Mesenchymal stem cell (in vitro differentiated cells and primary cell): ENCODE data around the gene SERPINF2.

Experiments used
- DNase-seq: peaks from one replicate; pipeline ENCODE4 v3.0.0-alpha.2; 2013
- H2AFZ ChIP-seq: one replicate; pipeline ENCODE4 v1.6.1; 2013; ENCODE audit warnings: low read depth, mild to moderate bottlenecking, control low read depth, inconsistent platforms, low read length, moderate library complexity
- H2AK5ac ChIP-seq: 2 replicates; pipeline ENCODE4 v1.6.1; 2013; ENCODE audit warnings: low read length, moderate library complexity, mild to moderate bottlenecking, inconsistent platforms; ENCODE audit not compliant: severe bottlenecking
- H2BK120ac ChIP-seq: one replicate; pipeline ENCODE4 v1.6.1; 2013; ENCODE audit warnings: low read depth, mild to moderate bottlenecking, inconsistent platforms, low read length, moderate library complexity
- H2BK12ac ChIP-seq, 2 experiments: one replicate each; pipeline ENCODE4 v1.6.1; 2013; ENCODE audit warnings: inconsistent platforms in 2 of 2, low read length in 2 of 2, mild to moderate bottlenecking in 2 of 2, moderate library complexity in 2 of 2, control low read depth in 1 of 2
- H2BK15ac ChIP-seq: one replicate; pipeline ENCODE4 v1.6.1; 2013; ENCODE audit warnings: mild to moderate bottlenecking, low read depth, inconsistent platforms; ENCODE audit not compliant: poor library complexity, severe bottlenecking
- H2BK5ac ChIP-seq: 2 replicates; pipeline ENCODE4 v1.6.1; 2013; ENCODE audit warnings: low read depth, mild to moderate bottlenecking, low read length, control low read depth, inconsistent platforms; ENCODE audit not compliant: poor library complexity, severe bottlenecking
- H3K14ac ChIP-seq, 2 experiments: one replicate each; pipeline ENCODE4 v1.6.1; 2013; ENCODE audit warnings: inconsistent platforms in 2 of 2, low read length in 2 of 2, control low read depth in 1 of 2, mild to moderate bottlenecking in 1 of 2, moderate library complexity in 1 of 2
- H3K18ac ChIP-seq, 2 experiments: one replicate each; pipeline ENCODE4 v1.6.1; 2013; ENCODE audit warnings: inconsistent platforms in 2 of 2, low read length in 2 of 2, control low read depth in 1 of 2, low read depth in 1 of 2, mild to moderate bottlenecking in 1 of 2
- H3K23ac ChIP-seq, 2 experiments: one replicate each; pipeline ENCODE4 v1.6.1; 2013; ENCODE audit warnings: inconsistent platforms in 2 of 2, low read length in 2 of 2, mild to moderate bottlenecking in 2 of 2, moderate library complexity in 2 of 2, control low read depth in 1 of 2
- H3K27ac ChIP-seq: 2 replicates; pipeline ENCODE4 v1.5.1; 2013; ENCODE audit warnings: mild to moderate bottlenecking, moderate library complexity, low read length, control low read depth, inconsistent platforms; ENCODE audit not compliant: poor library complexity, severe bottlenecking
- H3K27me3 ChIP-seq, 2 experiments: 2 replicates each; pipeline versions ENCODE4 v1.6.1 to v1.7.0; 2013; ENCODE audit warnings: low read length in 2 of 2, mild to moderate bottlenecking in 2 of 2, moderate library complexity in 2 of 2, control low read depth in 1 of 2, inconsistent platforms in 1 of 2; ENCODE audit not compliant: control insufficient read depth in 1 of 2, insufficient read depth in 1 of 2
- H3K36me3 ChIP-seq, 2 experiments: 2 replicates each; pipeline versions ENCODE4 v1.6.1 to v1.7.0; 2013; ENCODE audit warnings: low read length in 2 of 2, control low read depth in 1 of 2, inconsistent platforms in 1 of 2, low read depth in 1 of 2, mild to moderate bottlenecking in 1 of 2; ENCODE audit not compliant: insufficient read depth in 2 of 2, control insufficient read depth in 1 of 2
- H3K4ac ChIP-seq, 2 experiments: one replicate each; pipeline ENCODE4 v1.6.1; 2013; ENCODE audit warnings: inconsistent platforms in 2 of 2, low read length in 2 of 2, mild to moderate bottlenecking in 2 of 2, moderate library complexity in 2 of 2, control low read depth in 1 of 2, low read depth in 1 of 2
- H3K4me1 ChIP-seq: 2 replicates; pipeline ENCODE4 v1.6.1; 2013; ENCODE audit warnings: low read depth, low read length, control low read depth; ENCODE audit not compliant: control insufficient read depth, insufficient read depth
- H3K4me2 ChIP-seq: 2 replicates; pipeline ENCODE4 v1.6.1; 2013; ENCODE audit warnings: low read length, mild to moderate bottlenecking, inconsistent platforms; ENCODE audit not compliant: poor library complexity, severe bottlenecking
- H3K4me3 ChIP-seq, 2 experiments: 2 replicates each; pipeline versions ENCODE4 v1.5.1 to v1.7.0; 2013; ENCODE audit warnings: low read length in 2 of 2, mild to moderate bottlenecking in 2 of 2, control low read depth in 1 of 2, low read depth in 1 of 2; ENCODE audit not compliant: insufficient read depth in 1 of 2
- H3K79me1 ChIP-seq: replicated peaks from 2 replicates; pipeline ENCODE4 v1.6.1; 2013; ENCODE audit warnings: mild to moderate bottlenecking, control low read depth, low read length, inconsistent platforms; ENCODE audit not compliant: poor library complexity, severe bottlenecking
- H3K9ac ChIP-seq: 2 replicates; pipeline ENCODE4 v1.7.0; 2013; ENCODE audit warnings: mild to moderate bottlenecking, low read length, moderate library complexity
- H3K9me3 ChIP-seq: 2 replicates; pipeline ENCODE4 v1.7.0; 2013; ENCODE audit warnings: mild to moderate bottlenecking, low read length; ENCODE audit not compliant: control insufficient read depth
- H4K8ac ChIP-seq: one replicate; pipeline ENCODE4 v1.6.1; 2013; ENCODE audit warnings: inconsistent platforms, mild to moderate bottlenecking, low read length, moderate library complexity
- H4K91ac ChIP-seq: one replicate; pipeline ENCODE4 v1.6.1; 2013; ENCODE audit warnings: mild to moderate bottlenecking, low read length, inconsistent platforms
- WGBS: methylation state at CpG from one replicate; pipeline ENCODE4 v1.1.7; 2013; ENCODE audit warnings: mixed read lengths; 5-methylcytosine and 5-hydroxymethylcytosine counted together

Gene SERPINF2

DNA sequence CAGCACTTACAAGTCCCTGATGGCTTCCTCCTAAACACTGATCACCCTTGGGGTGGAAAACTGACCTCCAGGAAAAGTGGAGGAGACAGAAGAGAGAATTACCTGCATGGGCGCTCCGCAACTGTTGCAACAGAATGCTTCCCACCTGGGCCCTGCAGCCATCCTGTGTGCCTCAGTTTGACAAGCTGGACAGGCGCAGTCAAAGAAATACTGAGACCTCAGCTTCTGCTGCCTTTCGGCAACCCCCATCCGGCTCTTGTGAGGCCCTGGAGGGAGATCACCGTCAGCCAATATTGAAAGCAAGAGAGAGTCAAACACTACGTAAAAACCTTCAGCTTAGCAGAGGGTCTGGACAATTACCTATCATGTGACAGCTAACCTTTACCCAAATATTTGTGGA, 44.0 kb downstream of the SERPINF2 start:
- no peaks in the 10 kb centered on the region for H3K27me3 ChIP-seq
- no peak overlapping the region for H3K23ac ChIP-seq
- no peak overlapping the region for H2BK5ac ChIP-seq
- no peak overlapping the region for H3K14ac ChIP-seq
- no peak overlapping the region for H3K27ac ChIP-seq
- H4K91ac ChIP-seq, result no peak overlapping the region
- peaks cover 17% of the 10 kb centered on the region for H3K79me1 ChIP-seq
- peaks cover 6 to 30% of the 10 kb centered on the region in 2 experiments for H3K36me3 ChIP-seq
- no peak for DNase-seq
- H3K4me2 ChIP-seq, result no peak overlapping the region
- peaks cover 26% of the 10 kb centered on the region for H3K4me1 ChIP-seq
- H2AK5ac ChIP-seq, result peak overlapping the region; percentile 91
- H2AFZ ChIP-seq, result no peak overlapping the region
- H3K18ac ChIP-seq, result peak overlapping the region in 1 of 2 experiments; percentile 28
- no peak overlapping the region for H2BK120ac ChIP-seq
- peak overlapping the region in 1 of 2 experiments; percentile 17 for H3K4ac ChIP-seq
- H2BK12ac ChIP-seq, result peak overlapping the region; percentile 25 to 51
- H3K4me3 ChIP-seq, result peak overlapping the region in 1 of 2 experiments; percentile 12
- H3K9ac ChIP-seq, result peak overlapping the region; percentile 78
- 88% methylated on average over 7 of the region's 7 CpGs for WGBS
- peak overlapping the region; percentile 84 for H2BK15ac ChIP-seq
- peak overlapping the region; percentile 19 for H4K8ac ChIP-seq
- no peaks in the 10 kb centered on the region for H3K9me3 ChIP-seq

DNA sequence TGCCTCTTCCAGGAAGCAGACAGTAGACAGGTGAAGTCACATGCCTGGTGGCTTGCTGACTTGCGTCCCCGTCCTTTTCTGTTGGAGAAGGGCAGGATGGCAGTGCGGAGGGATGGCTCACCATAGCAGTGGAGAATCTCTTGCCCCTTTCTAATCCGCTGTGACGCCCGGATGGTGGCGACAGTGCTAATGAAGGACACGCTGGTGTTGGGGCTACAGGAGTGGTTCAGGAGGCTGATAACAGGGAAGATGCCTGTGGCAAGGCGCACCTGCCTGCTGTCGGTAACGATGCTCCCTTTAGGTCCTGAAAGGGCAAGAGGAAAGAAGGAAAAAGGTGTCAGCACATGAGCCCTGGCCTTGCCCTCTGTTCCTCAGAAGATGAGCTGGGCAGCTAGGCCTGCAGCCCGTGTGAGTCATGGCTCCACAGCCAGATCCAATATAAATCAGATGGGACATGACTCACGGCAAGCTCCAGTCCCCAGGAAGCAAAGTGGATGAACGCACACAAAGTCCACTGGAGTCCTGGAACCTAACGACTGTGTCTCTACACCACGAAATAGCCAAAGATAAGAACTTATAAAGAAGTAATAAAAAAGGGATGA, 44.7 kb downstream of the SERPINF2 start:
- H3K4me1 ChIP-seq, result peaks cover 27% of the 10 kb centered on the region

DNA sequence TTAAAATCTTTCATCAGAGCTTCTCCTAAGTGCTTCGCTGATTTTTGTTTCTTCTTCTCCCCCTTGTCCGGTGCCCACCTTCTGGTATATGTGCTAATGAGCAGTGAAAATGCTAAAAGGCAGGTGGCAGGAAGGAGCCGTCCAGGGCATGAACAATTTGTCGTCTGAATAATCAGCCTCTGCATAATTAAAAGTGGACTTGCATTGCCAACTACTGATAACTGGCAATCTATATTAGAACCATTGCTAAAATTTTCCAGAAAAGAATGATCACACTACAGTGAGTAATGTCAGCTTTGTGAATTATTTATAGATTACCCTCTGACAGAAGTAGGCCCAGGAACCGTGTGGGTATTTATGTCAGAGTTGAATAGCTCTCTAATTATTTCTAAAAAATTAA, 47.3 kb downstream of the SERPINF2 start:
- Histone ChIP-seq H3K79me1 (peaks cover 17% of the 10 kb centered on the region), H2AK5ac (no peak overlapping the region), H3K36me3 (peaks cover 0 to 18% of the 10 kb centered on the region in 2 experiments), H3K27ac (peak overlapping the region; percentile 91), H2BK12ac (no peak overlapping the region), H2AFZ (no peak overlapping the region), H3K23ac (no peak overlapping the region), H3K9ac (peak overlapping the region; percentile 62), H2BK120ac (no peak overlapping the region), H3K4me1 (peaks cover 25% of the 10 kb centered on the region), H3K18ac (no peak overlapping the region), H3K9me3 (no peaks in the 10 kb centered on the region), H2BK5ac (no peak overlapping the region), H3K27me3 (no peaks in the 10 kb centered on the region), H4K91ac (peak overlapping the region; percentile 39), H3K14ac (no peak overlapping the region), H3K4ac (no peak overlapping the region), H4K8ac (no peak overlapping the region), H3K4me3 (no peak overlapping the region), H3K4me2 (peak overlapping the region; percentile 68), H2BK15ac (no peak overlapping the region)
- WGBS, result 92% methylated on average over 2 of the region's 5 CpGs
- DNase-seq, result no peak

More for the DNA sequence above, 44.7 kb downstream of the SERPINF2 start:
- no peak overlapping the region for H2BK120ac ChIP-seq
- no peak overlapping the region for H2BK5ac ChIP-seq
- peak overlapping the region in 1 of 2 experiments; percentile 30 for H3K14ac ChIP-seq
- peak overlapping the region; percentile 77 for H3K27ac ChIP-seq
- H2AFZ ChIP-seq, result no peak overlapping the region
- WGBS, result 53% methylated on average over 13 of the region's 16 CpGs
- no peak overlapping the region for H3K4me2 ChIP-seq
- no peak overlapping the region for H2BK15ac ChIP-seq
- peak overlapping the region; percentile 57 to 85 for H2BK12ac ChIP-seq
- H2AK5ac ChIP-seq, result peak overlapping the region; percentile 78
- H3K79me1 ChIP-seq, result peaks cover 19% of the 10 kb centered on the region
- H3K9ac ChIP-seq, result peak overlapping the region; percentile 78
- peak overlapping the region in 1 of 2 experiments; percentile 42 for H3K4ac ChIP-seq
- H3K36me3 ChIP-seq, result peaks cover 4 to 26% of the 10 kb centered on the region in 2 experiments
- peak overlapping the region; percentile 20 for H4K8ac ChIP-seq
- H3K4me3 ChIP-seq, result peak overlapping the region in 1 of 2 experiments; percentile 12
- H3K18ac ChIP-seq, result peak overlapping the region; percentile 14 to 91
- H3K23ac ChIP-seq, result peak overlapping the region in 1 of 2 experiments; percentile 17
- H3K27me3 ChIP-seq, result no peaks in the 10 kb centered on the region
- H3K9me3 ChIP-seq, result no peaks in the 10 kb centered on the region
- peak; percentile 97 for DNase-seq
- H4K91ac ChIP-seq, result peak overlapping the region; percentile 8

DNA sequence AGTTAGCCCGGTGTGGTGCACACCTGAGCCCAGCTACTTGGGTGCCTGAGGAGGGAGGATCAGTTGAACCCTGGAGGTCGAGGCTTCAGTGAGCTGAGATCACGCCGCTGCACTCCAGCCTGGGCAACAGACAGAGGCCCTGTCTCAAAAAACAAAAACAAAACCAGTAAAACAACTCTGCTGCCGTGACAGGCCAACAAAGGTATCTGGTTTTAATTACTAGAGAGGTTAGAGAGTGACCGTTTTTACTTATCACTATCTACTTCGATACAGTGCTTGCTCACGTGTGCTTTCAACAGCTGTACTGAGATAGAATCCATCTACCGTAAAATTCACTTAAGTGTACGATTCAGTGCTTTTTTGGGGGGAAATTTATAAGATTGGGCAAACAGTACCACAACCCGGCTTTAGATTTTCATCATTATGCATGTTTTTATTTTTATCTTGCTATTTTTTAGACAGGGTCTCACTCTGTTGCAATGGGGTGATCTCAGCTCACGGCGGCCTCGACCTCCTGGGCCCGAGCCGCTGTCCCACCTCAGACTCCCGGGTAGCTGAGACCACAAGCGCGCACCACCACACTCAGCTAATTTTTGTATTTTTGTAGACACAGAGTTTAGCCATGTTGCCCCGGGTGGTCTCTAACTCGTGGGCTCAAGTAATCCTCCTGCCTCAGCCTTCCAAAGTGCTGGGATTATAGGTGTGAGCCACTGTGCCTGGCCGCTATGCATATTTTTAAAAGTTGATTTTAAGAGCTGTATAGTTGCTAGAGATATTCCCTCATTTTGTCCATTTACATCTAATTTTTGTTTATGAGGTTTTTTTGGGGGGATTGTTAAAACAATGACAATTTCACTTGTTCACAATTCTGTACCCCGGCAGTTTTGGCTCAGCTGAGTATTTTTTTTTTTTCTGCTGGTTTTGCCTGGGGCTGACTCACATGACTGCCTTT, 50.1 kb downstream of the SERPINF2 start:
- H2BK5ac ChIP-seq, result no peak overlapping the region
- H3K9ac ChIP-seq, result peak overlapping the region; percentile 61
- 88% methylated on average over 17 of the region's 23 CpGs for WGBS
- H3K4me3 ChIP-seq, result no peak overlapping the region
- no peak overlapping the region for H3K4me2 ChIP-seq
- no peak overlapping the region for H3K23ac ChIP-seq
- H4K91ac ChIP-seq, result no peak overlapping the region
- H2BK12ac ChIP-seq, result no peak overlapping the region
- peaks cover 21% of the 10 kb centered on the region for H3K4me1 ChIP-seq
- H3K79me1 ChIP-seq, result peaks cover 11% of the 10 kb centered on the region
- no peak overlapping the region for H2BK120ac ChIP-seq
- no peak overlapping the region for H2AK5ac ChIP-seq
- H3K4ac ChIP-seq, result no peak overlapping the region
- no peak overlapping the region for H3K27ac ChIP-seq
- no peaks in the 10 kb centered on the region for H3K9me3 ChIP-seq
- H2BK15ac ChIP-seq, result no peak overlapping the region
- no peak overlapping the region for H4K8ac ChIP-seq
- peaks cover 0 to 8% of the 10 kb centered on the region in 2 experiments for H3K36me3 ChIP-seq
- H3K18ac ChIP-seq, result peak overlapping the region in 1 of 2 experiments; percentile 57
- H3K27me3 ChIP-seq, result no peaks in the 10 kb centered on the region
- no peak overlapping the region for H3K14ac ChIP-seq
- no peak overlapping the region for H2AFZ ChIP-seq
- DNase-seq, result no peak
